Measurements from ENCODE around the gene MYO10. TPM values are rescaled to one million over a fixed set of nuclear protein-coding genes. Genes with fewer than 3 reads are reported as not detected.

The MYO10 gene
- total and polyA plus RNA-seq, 4 donors, result 27.9 to 77.7 (median 41.8) TPM

GRCh38 chr5:16685069-16685468 lies 251.0 kb downstream of the MYO10 start:
- H3K4me1 ChIP-seq (ENCODE audit: control insufficient read depth, insufficient read depth, low read length), result no peaks in the 10 kb centered on the region
- WGBS (ENCODE audit: insufficient coverage), result no CpG with 5 or more reads among the region's 4 CpGs
- no peak for DNase-seq (ENCODE audit: low read depth in 4 of 6, low spot score in 6 of 6)
- peaks cover 25% of the 10 kb centered on the region for H3K36me3 ChIP-seq (ENCODE audit: control insufficient read depth, insufficient read depth, low read length)
- no peaks in the 10 kb centered on the region for H3K9me3 ChIP-seq (ENCODE audit: control insufficient read depth, insufficient read depth, low read length)
- no peak overlapping the region for H3K4me3 ChIP-seq (ENCODE audit: low read depth, low read length)
- H3K27ac ChIP-seq (ENCODE audit: low read depth, low read length), result no peak overlapping the region
- H3K27me3 ChIP-seq (ENCODE audit: control insufficient read depth, insufficient read depth, low read length), result no peaks in the 10 kb centered on the region

DNA sequence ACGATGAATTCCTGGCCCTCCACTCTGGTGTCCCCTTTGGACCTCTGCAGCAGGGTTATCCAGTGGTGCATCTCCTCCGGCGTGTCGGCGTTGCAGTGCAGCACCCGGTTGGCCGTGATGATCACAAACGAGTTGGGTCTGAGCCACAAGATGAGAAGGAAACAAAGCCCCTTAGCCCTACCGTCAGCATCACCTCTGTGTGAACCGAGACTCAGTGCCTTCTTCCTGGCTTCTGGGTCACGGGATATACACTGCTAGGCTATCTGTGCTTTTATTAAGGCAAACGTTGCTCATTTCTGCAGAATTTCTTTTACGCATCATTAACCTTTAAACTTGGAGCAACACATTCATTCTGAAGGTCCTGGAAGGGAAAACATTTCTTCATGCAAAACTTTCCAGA lies 254.2 kb downstream of the MYO10 start:
- H3K9me3 ChIP-seq (ENCODE audit: control insufficient read depth, insufficient read depth, low read length), result no peaks in the 10 kb centered on the region
- DNase-seq (ENCODE audit: low read depth in 4 of 6, low spot score in 6 of 6), result no peak
- H3K4me3 ChIP-seq (ENCODE audit: low read depth, low read length), result no peak overlapping the region
- H3K4me1 ChIP-seq (ENCODE audit: control insufficient read depth, insufficient read depth, low read length), result no peaks in the 10 kb centered on the region
- peaks cover 38% of the 10 kb centered on the region for H3K36me3 ChIP-seq (ENCODE audit: control insufficient read depth, insufficient read depth, low read length)
- H3K27me3 ChIP-seq (ENCODE audit: control insufficient read depth, insufficient read depth, low read length), result no peaks in the 10 kb centered on the region
- WGBS (ENCODE audit: insufficient coverage), result 85% methylated on average over 11 of the region's 13 CpGs
- H3K27ac ChIP-seq (ENCODE audit: low read depth, low read length), result no peak overlapping the region

DNA sequence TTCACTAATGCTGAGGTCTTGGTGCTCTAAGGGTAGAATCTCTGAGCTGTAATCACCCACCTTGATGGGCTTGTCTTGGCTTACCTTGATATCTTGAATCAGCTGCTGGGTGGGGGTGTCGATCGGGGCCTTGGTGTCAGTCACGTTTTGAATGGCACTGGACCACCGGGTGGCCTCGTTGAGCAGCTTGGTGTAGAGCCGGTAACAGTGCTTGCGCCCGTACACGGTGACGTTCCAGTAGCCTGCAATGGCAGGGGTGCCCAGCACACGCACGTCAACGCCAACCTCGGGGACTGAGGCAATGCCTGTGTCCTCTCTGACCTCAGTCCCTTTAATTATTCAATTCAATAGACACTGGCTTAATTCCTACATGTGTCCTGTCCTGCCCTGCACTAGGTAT lies 256.2 kb downstream of the MYO10 start:
- no peak overlapping the region for H3K27ac ChIP-seq (ENCODE audit: low read depth, low read length)
- no peaks in the 10 kb centered on the region for H3K27me3 ChIP-seq (ENCODE audit: control insufficient read depth, insufficient read depth, low read length)
- H3K9me3 ChIP-seq (ENCODE audit: control insufficient read depth, insufficient read depth, low read length), result no peaks in the 10 kb centered on the region
- H3K36me3 ChIP-seq (ENCODE audit: control insufficient read depth, insufficient read depth, low read length), result peaks cover 40% of the 10 kb centered on the region
- peaks cover 4% of the 10 kb centered on the region for H3K4me1 ChIP-seq (ENCODE audit: control insufficient read depth, insufficient read depth, low read length)
- WGBS (ENCODE audit: insufficient coverage), result 81% methylated on average over 9 of the region's 14 CpGs
- H3K4me3 ChIP-seq (ENCODE audit: low read depth, low read length), result no peak overlapping the region
- DNase-seq (ENCODE audit: low read depth in 4 of 6, low spot score in 6 of 6), result no peak

- peaks cover 9% of the 10 kb centered on the region for H3K4me1 ChIP-seq (ENCODE audit: control insufficient read depth, insufficient read depth, low read length)
- whole genome bisulfite sequencing (ENCODE audit: insufficient coverage), result 84% methylated on average over 4 of the region's 9 CpGs
- H3K9me3 ChIP-seq (ENCODE audit: control insufficient read depth, insufficient read depth, low read length), result no peaks in the 10 kb centered on the region
- no peak overlapping the region for H3K4me3 ChIP-seq (ENCODE audit: low read depth, low read length)
- H3K36me3 ChIP-seq (ENCODE audit: control insufficient read depth, insufficient read depth, low read length), result peaks cover 41% of the 10 kb centered on the region
- no peak overlapping the region for H3K27ac ChIP-seq (ENCODE audit: low read depth, low read length)
- DNase-seq (ENCODE audit: low read depth in 4 of 6, low spot score in 6 of 6), result no peak
- H3K27me3 ChIP-seq (ENCODE audit: control insufficient read depth, insufficient read depth, low read length), result no peaks in the 10 kb centered on the region
Measured at GRCh38 chr5:16679190-16679589, 256.9 kb downstream of the MYO10 start.

DNA sequence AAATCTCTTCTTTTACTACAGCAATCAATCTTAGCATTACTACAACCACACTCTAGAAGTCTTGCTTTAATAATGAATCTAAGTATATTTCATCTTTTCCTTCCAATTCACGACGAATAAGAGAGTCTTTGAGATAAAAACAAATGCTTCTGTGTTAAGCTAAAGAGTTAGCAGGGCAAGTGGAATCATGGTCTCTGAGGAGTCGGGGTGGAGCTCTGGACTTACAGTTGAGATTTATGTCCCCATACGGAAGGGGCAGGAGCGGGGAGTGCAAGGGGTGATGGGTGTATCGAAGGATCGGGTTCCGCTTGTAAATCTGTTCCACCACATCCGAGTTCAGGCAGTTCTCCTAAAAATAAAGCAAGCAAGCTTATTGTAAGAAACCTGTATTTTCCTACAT lies 260.3 kb downstream of the MYO10 start:
- H3K4me1 ChIP-seq (ENCODE audit: control insufficient read depth, insufficient read depth, low read length), result peaks cover 25% of the 10 kb centered on the region
- no peaks in the 10 kb centered on the region for H3K27me3 ChIP-seq (ENCODE audit: control insufficient read depth, insufficient read depth, low read length)
- DNase-seq (ENCODE audit: low read depth in 4 of 6, low spot score in 6 of 6), result peak in 2 of 6 donors; percentile 43 to 44
- H3K4me3 ChIP-seq (ENCODE audit: low read depth, low read length), result no peak overlapping the region
- peaks cover 45% of the 10 kb centered on the region for H3K36me3 ChIP-seq (ENCODE audit: control insufficient read depth, insufficient read depth, low read length)
- H3K27ac ChIP-seq (ENCODE audit: low read depth, low read length), result peak overlapping the region; percentile 77
- no peaks in the 10 kb centered on the region for H3K9me3 ChIP-seq (ENCODE audit: control insufficient read depth, insufficient read depth, low read length)
- whole genome bisulfite sequencing (ENCODE audit: insufficient coverage), result 52% methylated on average over 3 of the region's 9 CpGs

DNA sequence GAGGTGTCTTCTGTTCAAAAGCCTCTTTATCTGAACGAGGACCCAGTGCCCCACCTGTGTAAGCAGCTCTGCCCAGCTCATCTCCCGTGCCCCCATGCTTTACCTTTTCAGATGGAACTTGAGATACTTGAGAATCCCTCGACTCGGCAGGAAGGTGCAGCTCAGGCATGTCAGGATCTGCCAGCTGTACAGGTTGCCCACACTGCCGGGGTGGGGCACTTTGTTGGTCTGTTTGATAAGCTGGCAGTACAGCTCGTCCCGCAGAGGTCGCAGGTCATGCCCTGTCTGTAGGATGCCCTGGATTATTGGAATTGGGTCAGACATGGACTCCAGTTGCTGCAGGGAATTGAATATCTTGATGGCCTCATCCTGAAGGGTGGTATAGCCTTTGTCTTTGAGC lies 261.3 kb downstream of the MYO10 start:
- no peak overlapping the region for H3K4me3 ChIP-seq (ENCODE audit: low read depth, low read length)
- H3K27ac ChIP-seq (ENCODE audit: low read depth, low read length), result peak overlapping the region; percentile 77
- no peak for DNase-seq (ENCODE audit: low read depth in 4 of 6, low spot score in 6 of 6)
- H3K27me3 ChIP-seq (ENCODE audit: control insufficient read depth, insufficient read depth, low read length), result no peaks in the 10 kb centered on the region
- peaks cover 46% of the 10 kb centered on the region for H3K36me3 ChIP-seq (ENCODE audit: control insufficient read depth, insufficient read depth, low read length)
- no peaks in the 10 kb centered on the region for H3K9me3 ChIP-seq (ENCODE audit: control insufficient read depth, insufficient read depth, low read length)
- peaks cover 32% of the 10 kb centered on the region for H3K4me1 ChIP-seq (ENCODE audit: control insufficient read depth, insufficient read depth, low read length)
- 94% methylated on average over 8 of the region's 8 CpGs for WGBS (ENCODE audit: insufficient coverage)

DNA sequence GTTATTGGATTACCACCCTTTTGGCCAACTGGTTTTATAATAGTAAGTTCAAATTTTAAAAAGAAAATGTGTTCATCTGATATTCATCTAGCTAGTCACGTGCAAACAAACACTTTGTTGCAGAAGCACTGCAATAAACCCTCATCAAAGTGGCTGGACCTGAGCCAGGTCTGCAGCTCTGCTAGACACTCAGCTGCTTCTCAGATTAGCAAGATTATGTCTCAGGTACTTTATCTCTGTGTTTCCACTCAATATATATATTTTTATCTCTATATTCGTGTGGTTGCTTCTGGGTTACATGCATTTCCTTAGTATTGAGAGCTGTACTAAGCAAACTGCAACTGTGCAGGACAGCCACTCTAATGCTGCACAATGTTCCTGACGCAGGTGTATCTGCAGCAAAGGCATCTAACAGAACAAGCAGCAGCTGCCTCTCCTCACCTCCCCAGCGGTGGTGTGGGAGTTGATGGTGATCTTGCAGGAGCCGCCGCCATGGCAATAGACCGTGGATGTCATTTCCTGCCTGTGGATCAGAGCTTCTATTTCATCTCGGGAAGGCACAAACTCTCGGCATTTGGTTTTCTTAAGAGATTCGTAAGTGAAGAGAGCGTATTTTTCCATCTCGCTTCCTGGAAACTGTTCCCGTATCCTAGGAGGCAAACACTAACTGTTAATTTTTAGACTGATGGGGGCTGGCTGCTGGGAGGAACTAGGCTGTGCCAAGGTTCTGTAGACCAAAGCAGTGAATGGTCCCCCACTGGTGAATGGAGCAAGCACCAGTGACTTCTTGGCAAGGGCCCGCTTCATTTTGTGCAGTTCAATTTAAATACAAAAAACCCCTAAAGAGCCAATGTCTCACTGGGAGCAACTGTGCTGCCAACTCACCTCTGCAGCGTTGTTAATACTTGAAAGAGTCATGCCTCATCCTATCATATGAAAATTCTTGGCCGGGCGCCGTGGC lies 262.6 kb downstream of the MYO10 start:
- H3K27me3 ChIP-seq (ENCODE audit: control insufficient read depth, insufficient read depth, low read length), result no peaks in the 10 kb centered on the region
- WGBS (ENCODE audit: insufficient coverage), result 41% methylated on average over 6 of the region's 18 CpGs
- H3K4me1 ChIP-seq (ENCODE audit: control insufficient read depth, insufficient read depth, low read length), result peaks cover 32% of the 10 kb centered on the region
- peaks cover 42% of the 10 kb centered on the region for H3K36me3 ChIP-seq (ENCODE audit: control insufficient read depth, insufficient read depth, low read length)
- H3K4me3 ChIP-seq (ENCODE audit: low read depth, low read length), result no peak overlapping the region
- H3K9me3 ChIP-seq (ENCODE audit: control insufficient read depth, insufficient read depth, low read length), result no peaks in the 10 kb centered on the region
- H3K27ac ChIP-seq (ENCODE audit: low read depth, low read length), result no peak overlapping the region
- DNase-seq (ENCODE audit: low read depth in 4 of 6, low spot score in 6 of 6), result peak in 4 of 6 donors; percentile 58 to 94 (median 75)

DNA sequence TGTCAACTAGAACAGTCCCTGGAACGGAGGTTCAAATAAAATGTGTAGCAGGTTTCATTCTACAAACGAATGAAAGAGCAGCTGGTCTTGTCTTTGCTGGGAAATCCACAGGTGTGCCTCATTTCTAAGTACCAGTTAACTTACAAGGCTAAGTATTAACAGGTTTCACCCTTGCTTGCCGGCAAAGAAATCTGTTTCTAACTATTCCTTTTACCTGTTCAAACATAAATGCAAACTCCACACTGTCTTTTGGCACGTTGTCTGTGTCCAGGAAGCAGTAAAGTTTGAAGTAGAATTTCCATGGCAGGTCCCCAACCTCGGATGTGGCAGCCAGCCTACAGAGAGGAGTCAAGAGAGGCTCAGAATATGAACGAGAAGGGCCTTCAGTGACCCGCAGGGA lies 264.9 kb downstream of the MYO10 start:
- no peaks in the 10 kb centered on the region for H3K9me3 ChIP-seq (ENCODE audit: control insufficient read depth, insufficient read depth, low read length)
- no peaks in the 10 kb centered on the region for H3K27me3 ChIP-seq (ENCODE audit: control insufficient read depth, insufficient read depth, low read length)
- H3K4me3 ChIP-seq (ENCODE audit: low read depth, low read length), result no peak overlapping the region
- 57% methylated on average over 5 of the region's 7 CpGs for WGBS (ENCODE audit: insufficient coverage)
- DNase-seq (ENCODE audit: low read depth in 4 of 6, low spot score in 6 of 6), result no peak
- peaks cover 50% of the 10 kb centered on the region for H3K36me3 ChIP-seq (ENCODE audit: control insufficient read depth, insufficient read depth, low read length)
- H3K27ac ChIP-seq (ENCODE audit: low read depth, low read length), result no peak overlapping the region
- peaks cover 41% of the 10 kb centered on the region for H3K4me1 ChIP-seq (ENCODE audit: control insufficient read depth, insufficient read depth, low read length)

GRCh38 chr5:16669776-16670175 lies 266.3 kb downstream of the MYO10 start:
- peak in 1 of 6 donors; percentile 82 for DNase-seq (ENCODE audit: low read depth in 4 of 6, low spot score in 6 of 6)

DNA sequence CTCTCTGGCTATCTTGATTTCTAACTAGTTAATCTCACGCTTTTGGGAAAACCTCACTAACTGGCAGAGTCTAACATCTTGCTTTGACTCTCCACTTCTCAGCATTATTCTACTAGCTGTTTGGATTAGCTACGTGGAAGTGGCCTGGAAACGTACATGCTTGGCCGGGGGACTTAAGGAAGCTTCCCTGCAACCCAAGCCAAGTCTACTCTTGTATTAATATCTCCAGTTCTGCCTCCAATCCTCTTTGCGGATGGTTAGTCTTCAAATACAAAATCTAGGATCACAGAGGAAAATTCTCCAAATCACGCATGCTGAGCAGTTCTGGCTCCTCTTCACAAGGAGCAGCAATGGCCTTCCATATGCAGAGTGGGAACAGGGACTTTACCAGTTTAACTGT lies 267.5 kb downstream of the MYO10 start:
- whole genome bisulfite sequencing (ENCODE audit: insufficient coverage), result 100% methylated on average over 6 of the region's 6 CpGs

More at GRCh38 chr5:16669776-16670175, 266.3 kb downstream of the MYO10 start:
- Histone ChIP-seq H3K4me3 (ENCODE audit: low read depth, low read length) (no peak overlapping the region), H3K4me1 (ENCODE audit: control insufficient read depth, insufficient read depth, low read length) (peaks cover 38% of the 10 kb centered on the region), H3K27me3 (ENCODE audit: control insufficient read depth, insufficient read depth, low read length) (no peaks in the 10 kb centered on the region), H3K9me3 (ENCODE audit: control insufficient read depth, insufficient read depth, low read length) (no peaks in the 10 kb centered on the region), H3K27ac (ENCODE audit: low read depth, low read length) (no peak overlapping the region), H3K36me3 (ENCODE audit: control insufficient read depth, insufficient read depth, low read length) (peaks cover 47% of the 10 kb centered on the region)
- WGBS (ENCODE audit: insufficient coverage), result no CpG with 5 or more reads among the region's 3 CpGs

More for the DNA sequence above, 267.5 kb downstream of the MYO10 start:
- Histone ChIP-seq H3K27ac (ENCODE audit: low read depth, low read length) (no peak overlapping the region), H3K9me3 (ENCODE audit: control insufficient read depth, insufficient read depth, low read length) (no peaks in the 10 kb centered on the region), H3K27me3 (ENCODE audit: control insufficient read depth, insufficient read depth, low read length) (no peaks in the 10 kb centered on the region), H3K4me3 (ENCODE audit: low read depth, low read length) (no peak overlapping the region), H3K36me3 (ENCODE audit: control insufficient read depth, insufficient read depth, low read length) (peaks cover 50% of the 10 kb centered on the region), H3K4me1 (ENCODE audit: control insufficient read depth, insufficient read depth, low read length) (peaks cover 30% of the 10 kb centered on the region)
- DNase-seq (ENCODE audit: low read depth in 4 of 6, low spot score in 6 of 6), result no peak

All from spinal cord (tissue), 10 donors.